Keratinocyte (primary cell): ENCODE measurements around the gene C16orf90. TPM values are rescaled to one million over a fixed set of nuclear protein-coding genes. Genes with fewer than 3 reads are reported as not detected.
"Not testable (repeated sequence)": the region's sequence is repeated elsewhere in the genome, so short reads cannot be mapped to it uniquely, and the experiment has no call there.

Experiments
- DNase-seq: peaks from one replicate; pipeline ENCODE4 v3.0.0-alpha.2; 2011; ENCODE audit warnings: low read depth, missing footprints, low spot score
- FAIRE-seq: peaks from 2 replicates; lab custom pipeline; 2011; peaks lifted over from hg19 to GRCh38; lab: Jason Lieb, UNC
- H2AFZ ChIP-seq: 2 replicates; pipeline ENCODE4 v1.6.0; 2012; ENCODE audit warnings: low read length, control low read depth, inconsistent platforms; ENCODE audit not compliant: control insufficient read depth
- H3K27ac ChIP-seq: 2 replicates; pipeline ENCODE4 v1.5.1; 2011; ENCODE audit warnings: low read length; ENCODE audit not compliant: control insufficient read depth, insufficient read depth
- H3K27me3 ChIP-seq: 3 replicates; pipeline ENCODE4 v1.6.0; 2011; ENCODE audit warnings: low read length; ENCODE audit not compliant: control insufficient read depth, insufficient read depth; ENCODE audit errors: extremely low read depth
- H3K36me3 ChIP-seq, 2 experiments: 2 replicates in 1 of 2; 3 replicates in 1 of 2; pipeline ENCODE4 v1.5.1; 2011; ENCODE audit warnings: low read length in 2 of 2, mild to moderate bottlenecking in 1 of 2; ENCODE audit not compliant: control insufficient read depth in 2 of 2, insufficient read depth in 2 of 2; ENCODE audit errors: extremely low read depth in 1 of 2
- H3K4me1 ChIP-seq: 3 replicates; pipeline ENCODE4 v1.5.1; 2011; ENCODE audit warnings: low read length; ENCODE audit not compliant: control insufficient read depth, insufficient read depth; ENCODE audit errors: extremely low read depth
- H3K4me2 ChIP-seq: 3 replicates; pipeline ENCODE4 v1.6.0; 2011; ENCODE audit warnings: low read depth, low read length; ENCODE audit not compliant: control insufficient read depth, insufficient read depth; ENCODE audit errors: extremely low read depth
- H3K4me3 ChIP-seq, 3 experiments: fragments of 200-600 bp in 1 of 3; sonication (generic) in 1 of 3; 2 replicates in 2 of 3; 3 replicates in 1 of 3; pipeline ENCODE4 v1.5.1; 2011 to 2016; ENCODE audit warnings: low read length in 3 of 3, mild to moderate bottlenecking in 3 of 3, control low read depth in 2 of 3, inconsistent platforms in 1 of 3, low read depth in 1 of 3, mixed read lengths in 1 of 3, mixed run types in 1 of 3, moderate library complexity in 1 of 3; ENCODE audit not compliant: control insufficient read depth in 2 of 3, insufficient read depth in 2 of 3; ENCODE audit errors: extremely low read depth in 1 of 3
- H3K79me2 ChIP-seq: 2 replicates; pipeline ENCODE4 v1.6.0; 2012; ENCODE audit warnings: low read length; ENCODE audit not compliant: control insufficient read depth, insufficient read depth
- H3K9ac ChIP-seq: 3 replicates; pipeline ENCODE4 v1.6.0; 2011; ENCODE audit warnings: low read length; ENCODE audit not compliant: control insufficient read depth, insufficient read depth; ENCODE audit errors: extremely low read depth
- H3K9me1 ChIP-seq: 3 replicates; pipeline ENCODE4 v1.6.0; 2011; ENCODE audit warnings: low read length; ENCODE audit not compliant: control insufficient read depth, insufficient read depth; ENCODE audit errors: extremely low read depth
- H3K9me3 ChIP-seq: 2 replicates; pipeline ENCODE4 v1.5.1; 2012; ENCODE audit warnings: low read depth, low read length; ENCODE audit not compliant: control insufficient read depth
- H4K20me1 ChIP-seq: 3 replicates; pipeline ENCODE4 v1.6.0; 2011; ENCODE audit warnings: low read length; ENCODE audit not compliant: control insufficient read depth, insufficient read depth; ENCODE audit errors: extremely low read depth
- CTCF ChIP-seq, 3 experiments: IDR thresholded peaks in 1 of 3; conservative IDR thresholded peaks in 1 of 3; optimal IDR thresholded peaks in 1 of 3; 2 replicates in 2 of 3; 3 replicates in 1 of 3; pipeline versions ENCODE3 to v1.5.1; 2011; ENCODE audit warnings: low read length in 3 of 3, mild to moderate bottlenecking in 3 of 3, moderate library complexity in 2 of 3, control low read depth in 1 of 3, inconsistent platforms in 1 of 3; ENCODE audit not compliant: insufficient read depth in 2 of 3; ENCODE audit errors: extremely low read depth in 1 of 3
- EZH2 ChIP-seq: IDR thresholded peaks from one replicate; pipeline ENCODE4 v1.6.1; 2012; ENCODE audit warnings: inconsistent platforms, mild to moderate bottlenecking, low read length, moderate library complexity
- dilution Hi-C: fragments of 300-500 bp; cut with MboI; formaldehyde crosslinking; loops from one replicate; pipeline ENCODE4 v1.7.0; 2020; ENCODE audit warnings: low sequenced_read_pairs; ENCODE audit not compliant: extremely low pct_ligation_motif_present
- polyA plus RNA-seq, 5 experiments: library from polyadenylated mRNA; depleted of rRNA in 3 of 5; stranded (reverse) in 3 of 5; stranded (forward) in 1 of 5; unstranded in 1 of 5; fragments of >200 nt; gene quantifications; 1 replicate in 1 of 5; 2 replicates in 3 of 5; 3 replicates in 1 of 5; pipeline versions ENCODE4 v1.2.1 to v1.2.3, GENCODE V29; 2011 to 2012; ENCODE audit warnings: missing spikeins in 2 of 5, low read depth in 1 of 5, low replicate concordance in 1 of 5

Gene C16orf90
- polyA plus RNA-seq, 1 donor (not counting 4 experiments of a cell fraction or from before 2014, with no cell fraction given): not detected

DNA sequence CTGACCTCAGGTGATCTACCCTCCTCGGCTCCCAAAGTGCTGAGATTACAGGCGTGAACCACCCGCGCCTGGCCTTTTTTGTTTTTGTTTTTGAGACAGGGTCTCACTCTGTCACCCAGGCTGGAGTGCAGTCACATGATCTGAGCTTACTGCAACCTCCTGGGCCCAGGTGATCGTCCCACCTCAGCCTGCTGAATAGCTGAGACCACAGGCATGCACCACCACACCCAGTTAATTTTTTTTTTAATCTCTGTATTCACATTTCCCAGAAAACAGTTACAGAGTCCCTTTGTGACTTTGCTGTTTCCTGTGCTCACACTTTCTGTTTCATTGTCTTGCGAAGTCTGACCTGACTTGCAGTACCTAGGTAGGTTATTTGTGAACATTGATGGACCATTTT, 8.2 kb upstream of the C16orf90 start:
- H3K79me2 ChIP-seq: peaks cover 5% of the 10 kb centered on the region
- H3K27me3 ChIP-seq: no peaks in the 10 kb centered on the region
- H3K9ac ChIP-seq: no peak overlapping the region
- DNase-seq (no peak), FAIRE-seq (no peak)
- peak overlapping the region; percentile 39 for H2AFZ ChIP-seq
- TF ChIP-seq EZH2: no peak
- TF ChIP-seq CTCF (optimal IDR thresholded peaks at IDR 0.05 in 1 of 3, IDR thresholded peaks at IDR 0.05 in 1 of 3, conservative IDR thresholded peaks at IDR 0.05 in 1 of 3; ENCODE audit: extremely low read depth in 1 of 3, insufficient read depth in 2 of 3, low read length in 3 of 3): no peak
- no peaks in the 10 kb centered on the region for H3K9me3 ChIP-seq
- peaks cover 11% of the 10 kb centered on the region for H3K4me1 ChIP-seq
- H3K4me3 ChIP-seq: no peak overlapping the region
- H3K9me1 ChIP-seq: peaks cover 2% of the 10 kb centered on the region
- H4K20me1 ChIP-seq: no peaks in the 10 kb centered on the region
- H3K36me3 ChIP-seq: peaks cover 2 to 3% of the 10 kb centered on the region in 2 experiments
- dilution Hi-C loops: no loop called here
- H3K4me2 ChIP-seq: no peak overlapping the region
- peak overlapping the region; percentile 13 for H3K27ac ChIP-seq

GRCh38 chr16:3501783-3502400, 6.6 kb upstream of the C16orf90 start:
- peak overlapping the region; percentile 77 for H3K9ac ChIP-seq
- FAIRE-seq: no peak
- dilution Hi-C loops: no loop called here

DNA sequence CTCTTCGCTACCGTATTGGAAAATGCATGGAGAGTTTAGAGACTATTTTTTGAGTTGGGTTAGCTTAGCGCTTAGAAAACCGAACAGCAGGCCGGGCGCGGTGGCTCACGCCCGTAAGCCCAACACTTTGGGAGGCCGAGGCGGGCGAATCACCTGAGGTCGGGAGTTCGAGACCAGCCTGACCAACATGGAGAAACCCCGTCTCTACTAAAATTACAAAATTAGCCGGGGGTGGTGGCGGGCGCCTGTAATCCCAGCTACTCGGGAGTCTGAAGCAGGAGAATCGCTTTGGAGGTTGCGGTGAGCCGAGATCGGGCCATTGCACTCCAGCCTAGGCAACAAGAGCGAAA, 6.1 kb upstream of the C16orf90 start:
- H3K9ac ChIP-seq: peak overlapping the region; percentile 77
- H2AFZ ChIP-seq: peak overlapping the region; percentile 90
- dilution Hi-C loops: not testable (repeated sequence)

More at GRCh38 chr16:3501783-3502400, 6.6 kb upstream of the C16orf90 start:
- peak overlapping the region; percentile 64 for H3K27ac ChIP-seq
- H3K9me3 ChIP-seq: no peaks in the 10 kb centered on the region
- no peaks in the 10 kb centered on the region for H4K20me1 ChIP-seq
- H2AFZ ChIP-seq: peak overlapping the region; percentile 20
- H3K4me2 ChIP-seq: peak overlapping the region; percentile 85
- H3K4me3 ChIP-seq: peak overlapping the region; percentile 79 to 93 (median 86)
- no peak for TF ChIP-seq EZH2
- no peak for TF ChIP-seq CTCF (optimal IDR thresholded peaks at IDR 0.05 in 1 of 3, IDR thresholded peaks at IDR 0.05 in 1 of 3, conservative IDR thresholded peaks at IDR 0.05 in 1 of 3; ENCODE audit: extremely low read depth in 1 of 3, insufficient read depth in 2 of 3, low read length in 3 of 3)
- H3K9me1 ChIP-seq: peaks cover 2% of the 10 kb centered on the region
- no peaks in the 10 kb centered on the region for H3K27me3 ChIP-seq
- peaks cover 0 to 2% of the 10 kb centered on the region in 2 experiments for H3K36me3 ChIP-seq
- no peak for DNase-seq
- peaks cover 11% of the 10 kb centered on the region for H3K4me1 ChIP-seq
- peaks cover 5% of the 10 kb centered on the region for H3K79me2 ChIP-seq

More for the DNA sequence above, 6.1 kb upstream of the C16orf90 start:
- not testable (repeated sequence) for DNase-seq, H3K27me3 ChIP-seq, H3K9me3 ChIP-seq, H3K79me2 ChIP-seq, H3K9me1 ChIP-seq, FAIRE-seq, H3K36me3 ChIP-seq, H4K20me1 ChIP-seq
- peak overlapping the region; percentile 64 for H3K27ac ChIP-seq
- peak overlapping the region; percentile 85 for H3K4me2 ChIP-seq
- peaks cover 11% of the 10 kb centered on the region for H3K4me1 ChIP-seq
- H3K4me3 ChIP-seq: peak overlapping the region; percentile 79 to 93 (median 86)
